HepG2 (cell line): Measurements from ENCODE around the gene ZMPSTE24. TPM values are rescaled to one million over a fixed set of nuclear protein-coding genes. Genes with fewer than 3 reads are reported as not detected.
A peak's percentile ranks its signal among the peaks of the same experiment; 100 is the strongest.

ENCODE experiments used
- BCL6 ChIP-seq: IDR thresholded peaks from 2 replicates; pipeline ENCODE4 v1.6.1; 2016; ENCODE audit warnings: missing genetic modification reagents, missing compliant biosample characterization
- ELF4 ChIP-seq: sonication (generic); formaldehyde crosslinking; IDR thresholded peaks from 2 replicates; pipeline ENCODE4 v1.5.0; 2020; ENCODE audit warnings: missing genetic modification reagents, mild to moderate bottlenecking, moderate library complexity, borderline replicate concordance
- HNRNPLL ChIP-seq: fragments of 200-400 bp; formaldehyde crosslinking; IDR thresholded peaks from 2 replicates; pipeline ENCODE4 v1.6.1; 2017; ENCODE audit warnings: mild to moderate bottlenecking, low read depth, low read length; ENCODE audit not compliant: poor library complexity, severe bottlenecking
- KMT2A ChIP-seq: sonication (generic); formaldehyde crosslinking; IDR thresholded peaks from 2 replicates; pipeline ENCODE4 v1.4.0; 2020; ENCODE audit warnings: missing genetic modification reagents
- NFE2L1 ChIP-seq: sonication (generic); formaldehyde crosslinking; IDR thresholded peaks from 2 replicates; pipeline ENCODE4 v1.4.0; 2020; ENCODE audit warnings: missing genetic modification reagents, mild to moderate bottlenecking, borderline replicate concordance
- NPAS2 ChIP-seq: sonication (generic); formaldehyde crosslinking; IDR thresholded peaks from 2 replicates; pipeline ENCODE4 v1.8.0; 2022; ENCODE audit warnings: mild to moderate bottlenecking, missing genetic modification reagents, borderline replicate concordance
- SIN3B ChIP-seq: fragments of 150-350 bp; IDR thresholded peaks from 2 replicates; pipeline ENCODE4 v1.6.1; 2014; ENCODE audit warnings: low read length
- YEATS2 ChIP-seq: sonication (generic); formaldehyde crosslinking; IDR thresholded peaks from 2 replicates; pipeline ENCODE4 v1.4.0; 2020; ENCODE audit warnings: missing genetic modification reagents, borderline replicate concordance
- ZFAT ChIP-seq: sonication (generic); formaldehyde crosslinking; conservative IDR thresholded peaks from 2 replicates; pipeline ENCODE4 v1.8.1; 2023; ENCODE audit warnings: missing genetic modification reagents, inconsistent platforms
- ZFP41 ChIP-seq: sonication (generic); formaldehyde crosslinking; IDR thresholded peaks from 2 replicates; pipeline ENCODE4 v1.4.0; 2020; ENCODE audit warnings: mild to moderate bottlenecking, missing genetic modification reagents, borderline replicate concordance
- polyA plus RNA-seq, 8 experiments: library from polyadenylated mRNA; depleted of rRNA in 3 of 8; stranded (reverse) in 7 of 8; unstranded in 1 of 8; fragments of >200 nt; fragmentation: Illumina TruSeq in 4 of 8; extraction: Trizol in 4 of 8; gene quantifications; 2 replicates each; pipeline versions ENCODE4 v1.2.1 to v1.2.3, GENCODE V29; 2011 to 2016; ENCODE audit warnings: low read depth in 4 of 8, missing spikeins in 1 of 8, mixed read lengths in 1 of 8; ENCODE audit not compliant: insufficient read depth in 1 of 8
- total RNA-seq, 5 experiments: library from RNA; depleted of rRNA; stranded (reverse); fragments of >200 nt; fragmentation: Illumina TruSeq; extraction: Trizol; gene quantifications; 2 replicates each; pipeline ENCODE4 v1.2.3, GENCODE V29; 2016; ENCODE audit warnings: low read depth in 1 of 5
- TF ChIP-seq, protein P1 (sequence below): sonication (generic); formaldehyde crosslinking; IDR thresholded peaks from 2 replicates; pipeline ENCODE4 v1.5.0; 2020; ENCODE audit warnings: mild to moderate bottlenecking, missing genetic modification reagents
- TF ChIP-seq, protein P2 (sequence below): sonication (generic); formaldehyde crosslinking; IDR thresholded peaks from 2 replicates; pipeline ENCODE4 v1.4.0; 2020; ENCODE audit warnings: missing genetic modification reagents
- TF ChIP-seq, protein P3 (sequence below): sonication (generic); formaldehyde crosslinking; conservative IDR thresholded peaks from 2 replicates; pipeline ENCODE4 v1.8.0; 2022; ENCODE audit warnings: missing genetic modification reagents
- TF ChIP-seq, protein P4 (sequence below): sonication (generic); formaldehyde crosslinking; IDR thresholded peaks from 2 replicates; pipeline ENCODE4 v1.5.1; 2020; ENCODE audit warnings: missing genetic modification reagents, mild to moderate bottlenecking, borderline replicate concordance
- TF ChIP-seq, protein P5 (sequence below): sonication (generic); formaldehyde crosslinking; IDR thresholded peaks from 2 replicates; pipeline ENCODE4 v1.4.0; 2020; ENCODE audit warnings: missing genetic modification reagents, borderline replicate concordance

Gene ZMPSTE24
- total and polyA plus RNA-seq, 2 of the 13 experiments (the other 11 are each of a cell fraction or from before 2014, with no cell fraction given) = 13.6 to 60.2 TPM

DNA sequence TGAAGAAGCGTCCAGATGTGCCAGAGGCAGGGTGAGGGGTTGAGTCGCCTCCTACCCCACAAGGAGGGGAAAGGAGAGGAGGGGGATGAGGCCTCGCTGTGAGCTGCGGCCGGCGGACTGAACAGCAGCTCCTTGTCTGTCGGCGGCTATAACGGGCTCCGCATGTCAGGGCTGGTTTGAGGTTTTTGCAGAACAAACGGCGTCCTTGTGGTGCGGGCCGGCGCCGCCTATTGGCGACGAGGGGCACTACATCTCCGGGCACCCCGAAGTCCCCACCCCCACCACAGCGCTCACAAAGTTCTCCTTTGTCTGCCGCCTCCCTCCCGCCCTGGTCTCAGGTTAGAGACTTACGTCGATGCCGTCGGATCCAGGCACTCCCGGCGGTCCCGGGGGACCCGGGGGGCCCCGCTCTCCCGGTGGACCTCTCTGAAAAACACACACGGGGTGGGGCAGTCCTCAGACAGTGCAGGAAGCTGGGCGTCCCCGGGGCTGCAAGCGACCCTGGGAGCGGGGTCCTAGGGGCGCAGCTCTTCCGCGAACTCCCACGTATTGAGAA is 57.3 kb downstream of the ZMPSTE24 start (continued):
- TF ChIP-seq, protein P1, sequence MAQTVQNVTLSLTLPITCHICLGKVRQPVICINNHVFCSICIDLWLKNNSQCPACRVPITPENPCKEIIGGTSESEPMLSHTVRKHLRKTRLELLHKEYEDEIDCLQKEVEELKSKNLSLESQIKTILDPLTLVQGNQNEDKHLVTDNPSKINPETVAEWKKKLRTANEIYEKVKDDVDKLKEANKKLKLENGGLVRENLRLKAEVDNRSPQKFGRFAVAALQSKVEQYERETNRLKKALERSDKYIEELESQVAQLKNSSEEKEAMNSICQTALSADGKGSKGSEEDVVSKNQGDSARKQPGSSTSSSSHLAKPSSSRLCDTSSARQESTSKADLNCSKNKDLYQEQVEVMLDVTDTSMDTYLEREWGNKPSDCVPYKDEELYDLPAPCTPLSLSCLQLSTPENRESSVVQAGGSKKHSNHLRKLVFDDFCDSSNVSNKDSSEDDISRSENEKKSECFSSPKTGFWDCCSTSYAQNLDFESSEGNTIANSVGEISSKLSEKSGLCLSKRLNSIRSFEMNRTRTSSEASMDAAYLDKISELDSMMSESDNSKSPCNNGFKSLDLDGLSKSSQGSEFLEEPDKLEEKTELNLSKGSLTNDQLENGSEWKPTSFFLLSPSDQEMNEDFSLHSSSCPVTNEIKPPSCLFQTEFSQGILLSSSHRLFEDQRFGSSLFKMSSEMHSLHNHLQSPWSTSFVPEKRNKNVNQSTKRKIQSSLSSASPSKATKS (CRISPR knock-in tag) = no peak
- TF ChIP-seq, protein P2, sequence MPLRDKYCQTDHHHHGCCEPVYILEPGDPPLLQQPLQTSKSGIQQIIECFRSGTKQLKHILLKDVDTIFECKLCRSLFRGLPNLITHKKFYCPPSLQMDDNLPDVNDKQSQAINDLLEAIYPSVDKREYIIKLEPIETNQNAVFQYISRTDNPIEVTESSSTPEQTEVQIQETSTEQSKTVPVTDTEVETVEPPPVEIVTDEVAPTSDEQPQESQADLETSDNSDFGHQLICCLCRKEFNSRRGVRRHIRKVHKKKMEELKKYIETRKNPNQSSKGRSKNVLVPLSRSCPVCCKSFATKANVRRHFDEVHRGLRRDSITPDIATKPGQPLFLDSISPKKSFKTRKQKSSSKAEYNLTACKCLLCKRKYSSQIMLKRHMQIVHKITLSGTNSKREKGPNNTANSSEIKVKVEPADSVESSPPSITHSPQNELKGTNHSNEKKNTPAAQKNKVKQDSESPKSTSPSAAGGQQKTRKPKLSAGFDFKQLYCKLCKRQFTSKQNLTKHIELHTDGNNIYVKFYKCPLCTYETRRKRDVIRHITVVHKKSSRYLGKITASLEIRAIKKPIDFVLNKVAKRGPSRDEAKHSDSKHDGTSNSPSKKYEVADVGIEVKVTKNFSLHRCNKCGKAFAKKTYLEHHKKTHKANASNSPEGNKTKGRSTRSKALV (CRISPR knock-in tag) = peak; percentile 51; the same call in 1 of the 2 replicates
- TF ChIP-seq, protein P3, sequence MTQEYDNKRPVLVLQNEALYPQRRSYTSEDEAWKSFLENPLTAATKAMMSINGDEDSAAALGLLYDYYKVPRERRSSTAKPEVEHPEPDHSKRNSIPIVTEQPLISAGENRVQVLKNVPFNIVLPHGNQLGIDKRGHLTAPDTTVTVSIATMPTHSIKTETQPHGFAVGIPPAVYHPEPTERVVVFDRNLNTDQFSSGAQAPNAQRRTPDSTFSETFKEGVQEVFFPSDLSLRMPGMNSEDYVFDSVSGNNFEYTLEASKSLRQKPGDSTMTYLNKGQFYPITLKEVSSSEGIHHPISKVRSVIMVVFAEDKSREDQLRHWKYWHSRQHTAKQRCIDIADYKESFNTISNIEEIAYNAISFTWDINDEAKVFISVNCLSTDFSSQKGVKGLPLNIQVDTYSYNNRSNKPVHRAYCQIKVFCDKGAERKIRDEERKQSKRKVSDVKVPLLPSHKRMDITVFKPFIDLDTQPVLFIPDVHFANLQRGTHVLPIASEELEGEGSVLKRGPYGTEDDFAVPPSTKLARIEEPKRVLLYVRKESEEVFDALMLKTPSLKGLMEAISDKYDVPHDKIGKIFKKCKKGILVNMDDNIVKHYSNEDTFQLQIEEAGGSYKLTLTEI = no peak
- TF ChIP-seq, protein P4, sequence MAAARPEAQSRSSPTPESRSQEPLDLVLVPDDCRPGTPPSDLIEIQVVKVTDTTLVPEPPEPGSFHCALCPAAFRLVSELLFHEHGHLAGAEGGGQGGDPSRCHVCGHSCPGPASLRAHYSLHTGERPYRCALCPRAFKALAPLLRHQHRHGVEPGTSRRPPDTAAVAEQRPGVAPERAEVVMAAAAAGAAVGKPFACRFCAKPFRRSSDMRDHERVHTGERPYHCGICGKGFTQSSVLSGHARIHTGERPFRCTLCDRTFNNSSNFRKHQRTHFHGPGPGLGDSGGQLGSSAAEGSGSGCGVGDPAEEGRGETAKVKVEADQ (CRISPR knock-in tag) = peak; percentile 53; the same call in 1 of the 2 replicates
- TF ChIP-seq NPAS2 (CRISPR knock-in tag) = no peak
- TF ChIP-seq HNRNPLL = peak; percentile 75
- TF ChIP-seq SIN3B = 0 out of 2 replicates have a peak, but pooled peaks have one; percentile 10
- TF ChIP-seq ZFP41 (CRISPR knock-in tag) = 0 out of 2 replicates have a peak, but pooled peaks have one; percentile 35
- TF ChIP-seq ELF4 (CRISPR knock-in tag) = 0 out of 2 replicates have a peak, but pooled peaks have one; percentile 20
- TF ChIP-seq NFE2L1 (CRISPR knock-in tag) = no peak
- TF ChIP-seq, protein P5, sequence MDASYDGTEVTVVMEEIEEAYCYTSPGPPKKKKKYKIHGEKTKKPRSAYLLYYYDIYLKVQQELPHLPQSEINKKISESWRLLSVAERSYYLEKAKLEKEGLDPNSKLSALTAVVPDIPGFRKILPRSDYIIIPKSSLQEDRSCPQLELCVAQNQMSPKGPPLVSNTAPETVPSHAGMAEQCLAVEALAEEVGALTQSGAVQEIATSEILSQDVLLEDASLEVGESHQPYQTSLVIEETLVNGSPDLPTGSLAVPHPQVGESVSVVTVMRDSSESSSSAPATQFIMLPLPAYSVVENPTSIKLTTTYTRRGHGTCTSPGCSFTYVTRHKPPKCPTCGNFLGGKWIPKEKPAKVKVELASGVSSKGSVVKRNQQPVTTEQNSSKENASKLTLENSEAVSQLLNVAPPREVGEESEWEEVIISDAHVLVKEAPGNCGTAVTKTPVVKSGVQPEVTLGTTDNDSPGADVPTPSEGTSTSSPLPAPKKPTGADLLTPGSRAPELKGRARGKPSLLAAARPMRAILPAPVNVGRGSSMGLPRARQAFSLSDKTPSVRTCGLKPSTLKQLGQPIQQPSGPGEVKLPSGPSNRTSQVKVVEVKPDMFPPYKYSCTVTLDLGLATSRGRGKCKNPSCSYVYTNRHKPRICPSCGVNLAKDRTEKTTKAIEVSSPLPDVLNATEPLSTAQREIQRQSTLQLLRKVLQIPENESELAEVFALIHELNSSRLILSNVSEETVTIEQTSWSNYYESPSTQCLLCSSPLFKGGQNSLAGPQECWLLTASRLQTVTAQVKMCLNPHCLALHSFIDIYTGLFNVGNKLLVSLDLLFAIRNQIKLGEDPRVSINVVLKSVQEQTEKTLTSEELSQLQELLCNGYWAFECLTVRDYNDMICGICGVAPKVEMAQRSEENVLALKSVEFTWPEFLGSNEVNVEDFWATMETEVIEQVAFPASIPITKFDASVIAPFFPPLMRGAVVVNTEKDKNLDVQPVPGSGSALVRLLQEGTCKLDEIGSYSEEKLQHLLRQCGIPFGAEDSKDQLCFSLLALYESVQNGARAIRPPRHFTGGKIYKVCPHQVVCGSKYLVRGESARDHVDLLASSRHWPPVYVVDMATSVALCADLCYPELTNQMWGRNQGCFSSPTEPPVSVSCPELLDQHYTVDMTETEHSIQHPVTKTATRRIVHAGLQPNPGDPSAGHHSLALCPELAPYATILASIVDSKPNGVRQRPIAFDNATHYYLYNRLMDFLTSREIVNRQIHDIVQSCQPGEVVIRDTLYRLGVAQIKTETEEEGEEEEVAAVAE (CRISPR knock-in tag) = no peak
- TF ChIP-seq KMT2A (CRISPR knock-in tag) = peak; percentile 75
- peak; percentile 48; the same call in 1 of the 2 replicates for TF ChIP-seq BCL6 (CRISPR knock-in tag)
- TF ChIP-seq YEATS2 (CRISPR knock-in tag) = peak; percentile 35; the same call in 1 of the 2 replicates
- no peak for TF ChIP-seq ZFAT
